ENCODE data around the gene IGDCC3. TPM values are rescaled to one million over a fixed set of nuclear protein-coding genes. Genes with fewer than 3 reads are reported as not detected.

The IGDCC3 gene
- total RNA-seq (2022; extraction: Qiagen RNA extraction) = 0.06 to 0.22 TPM (median 0.19 TPM) in 5 replicates

DNA sequence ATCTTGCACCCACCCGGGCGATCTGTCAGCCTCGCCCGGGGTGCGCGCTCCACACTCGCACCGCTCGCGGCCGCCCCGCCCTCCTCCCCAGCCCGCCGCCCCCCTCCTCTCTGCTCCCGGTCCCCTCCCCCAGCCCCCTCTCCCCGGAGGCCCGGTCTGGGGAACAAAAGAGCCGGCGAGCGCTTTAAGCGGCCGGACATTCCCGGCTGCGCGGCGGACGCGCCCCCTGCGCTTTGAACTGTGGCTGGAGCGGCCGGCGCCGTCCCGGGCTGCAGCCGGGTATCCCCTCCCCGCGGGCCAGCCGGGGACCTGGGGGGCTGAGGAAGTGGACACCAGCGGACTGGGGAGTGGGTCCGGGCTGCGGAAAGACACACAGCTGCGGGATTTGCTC is at the start of gene IGDCC3:
IGDCC3 (minus strand) TSS at position 27 of the 391 bp plus-strand sequence. CDS start 214 bp downstream, outside the sequence.

DNA sequence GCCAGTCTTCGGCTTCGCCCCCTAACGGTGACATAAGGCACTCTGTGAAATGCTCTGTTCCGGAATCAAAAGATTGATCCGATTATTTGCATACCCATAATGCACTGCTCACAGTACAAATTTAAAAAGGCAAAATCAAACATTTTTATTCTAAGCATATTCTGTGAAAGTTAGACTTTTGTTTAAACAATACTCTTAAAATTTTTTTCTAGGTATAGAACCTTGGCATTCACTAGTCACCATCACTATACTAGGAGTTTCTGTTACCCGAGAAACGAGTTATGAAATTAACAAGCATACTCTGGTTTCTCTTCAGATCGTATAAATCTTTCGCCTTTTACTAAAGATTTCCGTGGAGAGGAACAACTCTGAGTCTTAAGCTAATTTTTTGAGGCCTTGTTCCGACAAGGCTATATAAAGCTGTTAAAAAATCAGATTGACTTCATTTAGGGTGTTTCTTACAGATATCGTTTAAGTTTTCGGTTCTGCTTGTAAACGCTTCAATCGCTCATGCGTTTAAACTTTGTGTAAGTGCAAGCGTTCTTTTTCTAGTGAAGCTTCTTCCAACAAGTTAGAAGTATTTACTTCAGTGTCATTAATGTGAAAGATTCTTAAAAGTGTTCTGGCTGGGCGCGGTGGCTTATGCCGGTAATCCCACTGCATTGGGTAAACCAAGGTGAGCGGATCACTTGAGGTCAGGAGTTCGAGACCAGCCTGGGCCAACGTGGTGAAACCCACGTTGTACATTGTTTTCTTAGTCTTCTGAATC is 73.2 kb downstream of the IGDCC3 start, which contains the start of gene RNU5B-1:
RNU5B-1 (plus strand) TSS at position 297 of the 769 bp plus-strand sequence.

DNA sequence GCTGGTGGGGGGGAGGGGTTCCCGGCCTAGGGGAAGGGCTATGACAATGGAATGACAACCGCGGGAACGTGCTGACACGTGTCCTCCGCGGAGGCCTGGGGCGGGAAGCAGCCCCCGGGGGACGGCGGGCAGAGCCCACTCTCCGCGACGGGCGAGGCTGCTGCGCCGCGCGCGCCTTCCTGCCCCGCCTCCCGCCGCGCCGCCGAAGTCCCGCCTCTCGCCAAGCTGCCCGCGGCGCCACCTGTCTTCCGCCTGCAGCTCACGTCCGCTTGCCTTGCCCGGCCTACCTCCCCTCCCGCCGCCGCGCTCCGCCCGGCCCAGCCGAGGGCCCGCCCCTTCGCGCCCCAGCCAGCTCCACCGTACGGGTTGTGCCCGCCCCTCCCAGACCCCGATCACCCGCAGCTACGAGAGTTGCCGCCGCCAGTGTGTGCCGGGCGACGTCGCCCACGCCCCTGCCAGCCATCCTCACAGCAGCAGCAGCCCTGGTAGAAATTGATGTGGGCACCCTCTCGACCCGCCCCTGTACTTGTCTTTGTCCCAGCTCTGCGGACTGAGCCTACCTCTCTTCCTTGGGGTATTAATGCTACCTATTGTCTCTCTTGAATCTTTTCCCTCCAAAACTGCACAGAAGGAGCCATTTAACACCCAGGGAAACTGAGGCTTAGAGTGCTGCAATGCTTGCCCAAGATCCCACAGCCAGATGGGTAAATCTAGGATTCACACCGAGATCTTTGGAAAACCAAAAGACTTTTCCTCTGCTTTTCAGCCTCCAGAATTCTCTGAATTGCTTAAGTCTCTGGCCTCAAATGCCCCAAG is 90.9 kb downstream of the IGDCC3 start, which contains the start of gene PARP16:
PARP16 (minus strand) TSS at position 180 of the 816 bp plus-strand sequence. CDS start 457 bp downstream, outside the sequence.

Other genes with a start within 250 kb of the IGDCC3 start
- 24.3 to 28.7 TPM (median 27.5 TPM) in 5 replicates for gene PDCD7, start 244.2 kb downstream of the IGDCC3 start, total RNA-seq (2022; extraction: Qiagen RNA extraction)
- gene CLPX, start 192.7 kb downstream of the IGDCC3 start, total RNA-seq (2022; extraction: Qiagen RNA extraction) = 42.3 to 55.1 TPM (median 51.9 TPM) in 5 replicates
- gene CILP, start 166.5 kb downstream of the IGDCC3 start, total RNA-seq (2022; extraction: Qiagen RNA extraction) = 0.60 to 0.79 TPM (median 0.71 TPM) in 5 replicates
- 9.6 to 12.7 TPM (median 11.1 TPM) in 5 replicates for gene PARP16, start 91.1 kb downstream of the IGDCC3 start, total RNA-seq (2022; extraction: Qiagen RNA extraction)
- gene RNU5A-1, start 82.0 kb downstream of the IGDCC3 start, total RNA-seq (2022; extraction: Qiagen RNA extraction) = not detected in 5 replicates
- gene RNU5B-1, start 73.3 kb downstream of the IGDCC3 start, total RNA-seq (2022; extraction: Qiagen RNA extraction) = not detected in 5 replicates
- gene IGDCC4, start 44.9 kb upstream of the IGDCC3 start, total RNA-seq (2022; extraction: Qiagen RNA extraction) = 1.4 to 3.0 TPM (median 2.2 TPM) in 5 replicates
- 21.8 to 32.3 TPM (median 29.0 TPM) in 5 replicates for gene DPP8, start 139.7 kb upstream of the IGDCC3 start, total RNA-seq (2022; extraction: Qiagen RNA extraction)
- 128 to 160 TPM (median 149 TPM) in 5 replicates for gene HACD3, start 152.5 kb upstream of the IGDCC3 start, total RNA-seq (2022; extraction: Qiagen RNA extraction)
- 41.4 to 44.0 TPM (median 43.7 TPM) in 5 replicates for gene INTS14, start 233.1 kb upstream of the IGDCC3 start, total RNA-seq (2022; extraction: Qiagen RNA extraction)
- gene SLC24A1, start 243.9 kb upstream of the IGDCC3 start, total RNA-seq (2022; extraction: Qiagen RNA extraction) = 3.4 to 6.0 TPM (median 4.6 TPM) in 5 replicates